Glutamatergic neuron (in vitro differentiated cells): ENCODE measurements around the gene EIF3M. TPM values are rescaled to one million over a fixed set of nuclear protein-coding genes. Genes with fewer than 3 reads are reported as not detected.

ENCODE experiments used
- DNase-seq: peaks from one replicate; pipeline ENCODE4 v3.0.0; 2022
- H3K27ac Mint-ChIP-seq: one replicate; pipeline ENCODE4 v1.8.0; 2020; ENCODE audit warnings: mild to moderate bottlenecking, mixed read lengths, inconsistent platforms; ENCODE audit not compliant: unreplicated experiment
- H3K27me3 Mint-ChIP-seq: one replicate; pipeline ENCODE4 v1.8.0; 2020; ENCODE audit warnings: mild to moderate bottlenecking, moderate library complexity, mixed read lengths, inconsistent platforms; ENCODE audit not compliant: unreplicated experiment
- H3K36me3 Mint-ChIP-seq: one replicate; pipeline ENCODE4 v1.8.0; 2020; ENCODE audit warnings: mild to moderate bottlenecking, mixed read lengths, inconsistent platforms; ENCODE audit not compliant: unreplicated experiment
- H3K4me1 Mint-ChIP-seq: one replicate; pipeline ENCODE4 v1.8.0; 2020; ENCODE audit warnings: mild to moderate bottlenecking, low read depth, mixed read lengths, inconsistent platforms; ENCODE audit not compliant: unreplicated experiment
- H3K4me3 Mint-ChIP-seq: one replicate; pipeline ENCODE4 v1.8.0; 2020; ENCODE audit warnings: mild to moderate bottlenecking, mixed read lengths, inconsistent platforms; ENCODE audit not compliant: unreplicated experiment
- H3K9me3 Mint-ChIP-seq: one replicate; pipeline ENCODE4 v1.8.0; 2020; ENCODE audit warnings: mild to moderate bottlenecking, moderate library complexity, mixed read lengths, inconsistent platforms; ENCODE audit not compliant: unreplicated experiment
- CTCF ChIP-seq: fragments of 200-600 bp; sonication (generic); IDR thresholded peaks from one replicate; pipeline ENCODE4 v1.5.0; 2021; ENCODE audit not compliant: partially characterized antibody, unreplicated experiment
- total RNA-seq: library from RNA; stranded (reverse); fragmentation: NEBNext Ultra II Directional; extraction: Animal tissue kit (Norgen Biotek cat#: 25700); gene quantifications from one replicate; pipeline ENCODE4 v1.2.1, GENCODE V29; 2021; ENCODE audit not compliant: unreplicated experiment

EIF3M gene
- total RNA-seq, 1 donor from 2014 or later = 135 TPM

- Mint-ChIP-seq H3K36me3 (no peaks in the 10 kb centered on the region), H3K4me3 (no peak overlapping the region), H3K4me1 (no peaks in the 10 kb centered on the region), H3K27me3 (no peaks in the 10 kb centered on the region), H3K27ac (no peak overlapping the region), H3K9me3 (no peaks in the 10 kb centered on the region)
- DNase-seq = no peak
- TF ChIP-seq CTCF = no peak
Measured at GRCh38 chr11:32567154-32567553, 16.5 kb upstream of the EIF3M start.

- no peak overlapping the region for H3K27ac Mint-ChIP-seq
- H3K9me3 Mint-ChIP-seq = peaks cover 2% of the 10 kb centered on the region
- no peak overlapping the region for H3K4me3 Mint-ChIP-seq
- H3K4me1 Mint-ChIP-seq = no peaks in the 10 kb centered on the region
- DNase-seq = no peak
- TF ChIP-seq CTCF = no peak
- peaks cover 3% of the 10 kb centered on the region for H3K27me3 Mint-ChIP-seq
- no peaks in the 10 kb centered on the region for H3K36me3 Mint-ChIP-seq
Measured at GRCh38 chr11:32569313-32569881, 14.2 kb upstream of the EIF3M start.

- DNase-seq = no peak
- H3K27me3 Mint-ChIP-seq = peaks cover 3% of the 10 kb centered on the region
- H3K9me3 Mint-ChIP-seq = peaks cover 2% of the 10 kb centered on the region
- no peak overlapping the region for H3K4me3 Mint-ChIP-seq
- H3K36me3 Mint-ChIP-seq = no peaks in the 10 kb centered on the region
- no peaks in the 10 kb centered on the region for H3K4me1 Mint-ChIP-seq
- TF ChIP-seq CTCF = no peak
- no peak overlapping the region for H3K27ac Mint-ChIP-seq
Measured at GRCh38 chr11:32571039-32571438, 12.6 kb upstream of the EIF3M start.

GRCh38 chr11:32573228-32573627, 10.4 kb upstream of the EIF3M start:
- Mint-ChIP-seq H3K36me3 (no peaks in the 10 kb centered on the region), H3K27me3 (peaks cover 3% of the 10 kb centered on the region), H3K4me3 (no peak overlapping the region), H3K4me1 (no peaks in the 10 kb centered on the region), H3K9me3 (peaks cover 2% of the 10 kb centered on the region), H3K27ac (no peak overlapping the region)
- no peak for DNase-seq
- no peak for TF ChIP-seq CTCF

- TF ChIP-seq CTCF = no peak
- no peak for DNase-seq
- Mint-ChIP-seq H3K4me1 (no peaks in the 10 kb centered on the region), H3K9me3 (peaks cover 2% of the 10 kb centered on the region), H3K27me3 (peaks cover 3% of the 10 kb centered on the region), H3K36me3 (no peaks in the 10 kb centered on the region), H3K4me3 (no peak overlapping the region), H3K27ac (no peak overlapping the region)
Measured at GRCh38 chr11:32574421-32574820, 9.2 kb upstream of the EIF3M start.
